K562 (cell line): ENCODE measurements around the gene SYVN1. TPM values are rescaled to one million over a fixed set of nuclear protein-coding genes. Genes with fewer than 3 reads are reported as not detected.

ENCODE experiments used
- BRD9 ChIP-seq: fragments of 450-650 bp; IDR thresholded peaks from 2 replicates; pipeline ENCODE4 v1.6.1; 2018; ENCODE audit warnings: low read depth; ENCODE audit not compliant: partially characterized antibody
- CBX3 ChIP-seq, 2 experiments: IDR thresholded peaks; 1 replicate in 1 of 2; 2 replicates in 1 of 2; pipeline ENCODE4 v1.6.1; 2012; ENCODE audit warnings: inconsistent platforms in 2 of 2, low read length in 2 of 2, borderline replicate concordance in 1 of 2, control low read depth in 1 of 2
- CHD4 ChIP-seq: fragments of 200-600 bp; sonication (generic); IDR thresholded peaks from 3 replicates; pipeline ENCODE4 v1.6.1; 2012; ENCODE audit warnings: low read depth, mild to moderate bottlenecking, mixed read lengths, low read length, inconsistent platforms; ENCODE audit not compliant: insufficient read depth, insufficient replicate concordance, poor library complexity, severe bottlenecking
- ELF4 ChIP-seq: fragments of 450-650 bp; formaldehyde crosslinking; IDR thresholded peaks from 2 replicates; pipeline ENCODE4 v1.4.0; 2022; ENCODE audit warnings: missing genetic modification characterization
- KAT2B ChIP-seq: IDR thresholded peaks from one replicate; pipeline ENCODE4 v1.6.1; 2012; ENCODE audit warnings: low read depth, mild to moderate bottlenecking, control low read depth, inconsistent platforms, low read length, moderate library complexity
- KLF1 ChIP-seq: fragments of 450-650 bp; IDR thresholded peaks from 2 replicates; pipeline ENCODE4 v1.6.1; 2016; ENCODE audit warnings: missing genetic modification characterization, missing compliant biosample characterization
- MCM3 ChIP-seq: fragments of 450-650 bp; IDR thresholded peaks from 2 replicates; pipeline ENCODE4 v1.6.1; 2016
- NFE2 ChIP-seq: IDR thresholded peaks from 2 replicates; pipeline ENCODE4 v1.6.1; 2014; ENCODE audit warnings: antibody characterized with exemption, low read depth
- RBM22 ChIP-seq: fragments of 200-400 bp; formaldehyde crosslinking; IDR thresholded peaks from 2 replicates; pipeline ENCODE4 v1.6.1; 2018; ENCODE audit warnings: low read length, low read depth; ENCODE audit not compliant: poor library complexity, severe bottlenecking
- RNF2 ChIP-seq: sonication (generic); IDR thresholded peaks from 2 replicates; pipeline ENCODE4 v1.6.1; 2016
- SIX5 ChIP-seq, 2 experiments: IDR thresholded peaks; 2 replicates each; pipeline ENCODE4 v1.6.1; 2011; ENCODE audit warnings: low read length in 2 of 2, borderline replicate concordance in 1 of 2, low read depth in 1 of 2, mild to moderate bottlenecking in 1 of 2, moderate library complexity in 1 of 2; ENCODE audit not compliant: insufficient read depth in 1 of 2
- SRF ChIP-seq, 2 experiments: fragments of 250-450, 450-650 bp in 1 of 2; sonication (Bioruptor Pico) in 1 of 2; sonication (generic) in 1 of 2; formaldehyde crosslinking; IDR thresholded peaks; 2 replicates each; pipeline versions ENCODE4 v1.5.0 to v1.5.1; 2020 to 2022; ENCODE audit warnings: mild to moderate bottlenecking in 1 of 2, missing genetic modification reagents in 1 of 2
- SRSF3 ChIP-seq: fragments of 200-400 bp; formaldehyde crosslinking; IDR thresholded peaks from 2 replicates; pipeline ENCODE4 v1.6.1; 2016; ENCODE audit warnings: mild to moderate bottlenecking, low read length, moderate library complexity; ENCODE audit not compliant: insufficient read depth
- ZNF695 ChIP-seq: fragments of 450-650 bp; formaldehyde crosslinking; IDR thresholded peaks from 2 replicates; pipeline ENCODE4 v1.4.0; 2020; ENCODE audit warnings: mild to moderate bottlenecking, moderate library complexity
- ZNF766 ChIP-seq: fragments of 200-800 bp; sonication (Bioruptor generic); conservative IDR thresholded peaks from 2 replicates; pipeline ENCODE4 v1.6.1; 2016; ENCODE audit warnings: missing genetic modification characterization, missing compliant biosample characterization
- ZNF778 ChIP-seq: fragments of 450-650 bp; formaldehyde crosslinking; IDR thresholded peaks from 2 replicates; pipeline ENCODE4 v1.4.0; 2020; ENCODE audit warnings: mild to moderate bottlenecking, moderate library complexity
- polyA plus RNA-seq, 8 experiments: library from polyadenylated mRNA; depleted of rRNA in 4 of 8; stranded (reverse) in 5 of 8; unstranded in 3 of 8; fragments of >200 nt; fragmentation: Nextera tagmentation in 2 of 8; fragmentation: Illumina TruSeq in 1 of 8; extraction: Ambion mirVana in 2 of 8; extraction: Trizol in 1 of 8; gene quantifications; 2 replicates each; pipeline versions ENCODE4 v1.2.1 to v1.2.3, GENCODE V29; 2011 to 2014; ENCODE audit warnings: inconsistent platforms in 1 of 8, missing spikeins in 1 of 8
- total RNA-seq, 7 experiments: library from RNA; depleted of rRNA in 6 of 7; stranded (reverse); fragments of >200 nt in 6 of 7; fragmentation: Illumina TruSeq in 2 of 7; extraction: Trizol in 2 of 7; gene quantifications; 2 replicates each; pipeline versions ENCODE4 v1.2.1 to v1.2.3, GENCODE V29; 2011 to 2021; ENCODE audit warnings: low replicate concordance in 1 of 7
- TF ChIP-seq, protein P1 (sequence below), 3 experiments: fragments of 200-800 bp in 1 of 3; sonication (Bioruptor generic) in 1 of 3; sonication (generic) in 1 of 3; formaldehyde crosslinking in 1 of 3; IDR thresholded peaks; 2 replicates each; pipeline versions ENCODE4 v1.6.1 to v1.8.0; 2016 to 2022; ENCODE audit warnings: mild to moderate bottlenecking in 2 of 3, missing compliant biosample characterization in 2 of 3, missing genetic modification characterization in 2 of 3, missing genetic modification reagents in 1 of 3
- TF ChIP-seq, protein P2 (sequence below): fragments of 450-650 bp; IDR thresholded peaks from 2 replicates; pipeline ENCODE4 v1.6.1; 2016; ENCODE audit warnings: borderline replicate concordance
- TF ChIP-seq, protein P3 (sequence below): IDR thresholded peaks from 2 replicates; pipeline ENCODE4 v1.6.1; 2016; ENCODE audit warnings: missing genetic modification characterization, missing compliant biosample characterization
- TF ChIP-seq, protein P4 (sequence below): fragments of 250-450 bp; sonication (Bioruptor Pico); IDR thresholded peaks from 2 replicates; pipeline ENCODE4 v1.4.0; 2020; ENCODE audit warnings: mild to moderate bottlenecking

Gene SYVN1
- total and polyA plus RNA-seq, 9 of the 15 experiments (the other 6 are each of a cell fraction or from before 2014, with no cell fraction given): 0.41 to 47.4 (median 9.9) TPM

DNA sequence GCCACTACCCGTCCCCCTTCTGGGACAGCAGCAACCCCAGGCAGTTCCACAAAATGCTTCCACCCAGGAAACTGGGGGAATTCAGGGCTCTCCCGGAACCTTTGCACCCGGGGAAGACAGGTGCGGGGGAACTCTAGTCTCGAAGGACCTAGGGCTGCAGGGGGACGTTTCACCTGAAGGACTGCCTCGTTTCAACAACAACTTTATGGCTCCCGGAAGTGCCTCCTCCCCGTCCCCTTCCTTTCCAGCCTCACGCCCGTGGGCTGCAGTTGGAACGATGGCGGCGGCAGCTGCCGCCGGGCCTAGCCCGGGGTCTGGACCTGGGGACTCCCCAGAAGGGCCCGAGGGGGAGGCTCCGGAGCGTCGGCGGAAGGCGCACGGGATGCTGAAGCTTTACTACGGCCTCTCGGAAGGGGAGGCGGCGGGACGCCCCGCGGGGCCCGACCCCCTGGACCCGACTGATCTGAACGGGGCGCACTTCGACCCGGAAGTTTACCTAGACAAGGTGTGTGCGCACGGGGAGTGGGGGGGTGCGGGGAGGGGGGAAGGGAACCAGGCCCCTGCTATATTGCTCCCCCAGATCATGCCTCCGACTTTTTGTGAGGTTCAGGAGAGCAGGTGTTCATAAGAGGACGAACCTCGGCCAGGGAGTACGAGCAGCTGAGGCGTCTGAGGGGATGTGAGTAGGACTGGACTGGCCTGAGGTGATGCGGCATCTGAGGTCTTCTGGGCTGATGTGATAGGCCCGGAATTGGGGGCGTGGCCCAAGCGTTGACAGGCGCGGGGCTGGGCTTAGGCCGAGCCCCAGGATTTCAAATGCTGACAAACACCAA is 38.1 kb downstream of the SYVN1 start, which contains the start of gene VPS51 (continued):
- TF ChIP-seq, protein P1, sequence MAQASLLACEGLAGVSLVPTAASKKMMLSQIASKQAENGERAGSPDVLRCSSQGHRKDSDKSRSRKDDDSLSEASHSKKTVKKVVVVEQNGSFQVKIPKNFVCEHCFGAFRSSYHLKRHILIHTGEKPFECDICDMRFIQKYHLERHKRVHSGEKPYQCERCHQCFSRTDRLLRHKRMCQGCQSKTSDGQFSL (CRISPR knock-in tag; IDR thresholded peaks at IDR 0.05): peak; percentile 80
- TF ChIP-seq, protein P1 (tag; IDR thresholded peaks at IDR 0.05): peak in 1 of 2 experiments; percentile 89; a peak in 2 of 4 replicates
- TF ChIP-seq ELF4 (peak; percentile 92), RBM22 (peak; percentile 74), ZNF778 (CRISPR knock-in tag) (no peak), BRD9 (no peak), MCM3 (no peak), CHD4 (no peak), RNF2 (peak; percentile 86), CBX3 (IDR thresholded peaks at IDR 0.05; ENCODE audit: borderline replicate concordance in 1 of 2, low read length in 2 of 2) (peak in 1 of 2 experiments; percentile 96; a peak in 2 of 3 replicates), KAT2B (no peak), SIX5 (IDR thresholded peaks at IDR 0.05; ENCODE audit: borderline replicate concordance in 1 of 2, insufficient read depth in 1 of 2, low read depth in 1 of 2, low read length in 2 of 2) (peak; percentile 94 to 99), ZNF695 (CRISPR knock-in tag) (no peak), NFE2 (peak; percentile 52; the same call in 1 of the 2 replicates), SRF (CRISPR knock-in tag; IDR thresholded peaks at IDR 0.05) (0 out of 4 replicates have a peak, but pooled peaks of 1 of the 2 experiments have one; percentile 43), KLF1 (tag) (peak; percentile 93), ZNF766 (CRISPR knock-in tag) (peak; percentile 68; the same call in 1 of the 2 replicates), SRSF3 (no peak)
- TF ChIP-seq, protein P2, sequence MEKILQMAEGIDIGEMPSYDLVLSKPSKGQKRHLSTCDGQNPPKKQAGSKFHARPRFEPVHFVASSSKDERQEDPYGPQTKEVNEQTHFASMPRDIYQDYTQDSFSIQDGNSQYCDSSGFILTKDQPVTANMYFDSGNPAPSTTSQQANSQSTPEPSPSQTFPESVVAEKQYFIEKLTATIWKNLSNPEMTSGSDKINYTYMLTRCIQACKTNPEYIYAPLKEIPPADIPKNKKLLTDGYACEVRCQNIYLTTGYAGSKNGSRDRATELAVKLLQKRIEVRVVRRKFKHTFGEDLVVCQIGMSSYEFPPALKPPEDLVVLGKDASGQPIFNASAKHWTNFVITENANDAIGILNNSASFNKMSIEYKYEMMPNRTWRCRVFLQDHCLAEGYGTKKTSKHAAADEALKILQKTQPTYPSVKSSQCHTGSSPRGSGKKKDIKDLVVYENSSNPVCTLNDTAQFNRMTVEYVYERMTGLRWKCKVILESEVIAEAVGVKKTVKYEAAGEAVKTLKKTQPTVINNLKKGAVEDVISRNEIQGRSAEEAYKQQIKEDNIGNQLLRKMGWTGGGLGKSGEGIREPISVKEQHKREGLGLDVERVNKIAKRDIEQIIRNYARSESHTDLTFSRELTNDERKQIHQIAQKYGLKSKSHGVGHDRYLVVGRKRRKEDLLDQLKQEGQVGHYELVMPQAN: peak; percentile 76; the same call in 1 of the 2 replicates
- TF ChIP-seq, protein P3, sequence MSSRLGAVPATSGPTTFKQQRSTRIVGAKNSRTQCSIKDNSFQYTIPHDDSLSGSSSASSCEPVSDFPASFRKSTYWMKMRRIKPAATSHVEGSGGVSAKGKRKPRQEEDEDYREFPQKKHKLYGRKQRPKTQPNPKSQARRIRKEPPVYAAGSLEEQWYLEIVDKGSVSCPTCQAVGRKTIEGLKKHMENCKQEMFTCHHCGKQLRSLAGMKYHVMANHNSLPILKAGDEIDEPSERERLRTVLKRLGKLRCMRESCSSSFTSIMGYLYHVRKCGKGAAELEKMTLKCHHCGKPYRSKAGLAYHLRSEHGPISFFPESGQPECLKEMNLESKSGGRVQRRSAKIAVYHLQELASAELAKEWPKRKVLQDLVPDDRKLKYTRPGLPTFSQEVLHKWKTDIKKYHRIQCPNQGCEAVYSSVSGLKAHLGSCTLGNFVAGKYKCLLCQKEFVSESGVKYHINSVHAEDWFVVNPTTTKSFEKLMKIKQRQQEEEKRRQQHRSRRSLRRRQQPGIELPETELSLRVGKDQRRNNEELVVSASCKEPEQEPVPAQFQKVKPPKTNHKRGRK (tag): no peak
- TF ChIP-seq, protein P4, sequence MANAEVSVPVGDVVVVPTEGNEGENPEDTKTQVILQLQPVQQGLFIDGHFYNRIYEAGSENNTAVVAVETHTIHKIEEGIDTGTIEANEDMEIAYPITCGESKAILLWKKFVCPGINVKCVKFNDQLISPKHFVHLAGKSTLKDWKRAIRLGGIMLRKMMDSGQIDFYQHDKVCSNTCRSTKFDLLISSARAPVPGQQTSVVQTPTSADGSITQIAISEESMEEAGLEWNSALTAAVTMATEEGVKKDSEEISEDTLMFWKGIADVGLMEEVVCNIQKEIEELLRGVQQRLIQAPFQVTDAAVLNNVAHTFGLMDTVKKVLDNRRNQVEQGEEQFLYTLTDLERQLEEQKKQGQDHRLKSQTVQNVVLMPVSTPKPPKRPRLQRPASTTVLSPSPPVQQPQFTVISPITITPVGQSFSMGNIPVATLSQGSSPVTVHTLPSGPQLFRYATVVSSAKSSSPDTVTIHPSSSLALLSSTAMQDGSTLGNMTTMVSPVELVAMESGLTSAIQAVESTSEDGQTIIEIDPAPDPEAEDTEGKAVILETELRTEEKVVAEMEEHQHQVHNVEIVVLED (CRISPR knock-in tag): peak; percentile 79
